IMR-90 (cell line): ENCODE results near the gene KCNQ1. TPM values are rescaled to one million over a fixed set of nuclear protein-coding genes. Genes with fewer than 3 reads are reported as not detected.

ENCODE experiments used
- ATAC-seq: fragments of 200-7000 bp; cut with Tn5 transposase; 2 replicates; pipeline ENCODE4 v1.9.1; 2020; ENCODE audit warnings: low read depth, mild to moderate bottlenecking, moderate library complexity
- BruUV-seq: library from RNA; stranded (reverse); fragments of 400-500 nt; replicated peaks from 2 replicates; lab custom pipeline; 2021; lab: Mats Ljungman, UMichigan
- CTCF ChIA-PET: fragments of 300-600 bp; formaldehyde crosslinking; extraction: SDS; loops from one replicate; lab custom pipeline; 2021; ENCODE audit warnings: antibody characterized with exemption; lab: Yijun Ruan, JAX
- POLR2A ChIA-PET: fragments of 300-600 bp; sonication (Branson Sonifier 250); formaldehyde crosslinking; loops from one replicate; lab custom pipeline; 2022; ENCODE audit warnings: antibody characterized with exemption; ENCODE audit not compliant: unreplicated experiment; lab: Charles Lee
- DNase-seq: peaks from one replicate; pipeline ENCODE4 v3.0.0; 2013
- H2AFZ ChIP-seq: replicated peaks from 2 replicates; pipeline ENCODE3; 2013; ENCODE audit warnings: low read length, mild to moderate bottlenecking; ENCODE audit not compliant: poor library complexity
- H2AK5ac ChIP-seq: 2 replicates; pipeline ENCODE4 v1.6.1; 2013; ENCODE audit warnings: low read depth, low read length, inconsistent platforms
- H2AK9ac ChIP-seq: replicated peaks from 2 replicates; pipeline ENCODE3; 2013; ENCODE audit warnings: mild to moderate bottlenecking, low read depth, low read length, moderate library complexity; ENCODE audit not compliant: poor library complexity
- H2BK120ac ChIP-seq: 2 replicates; pipeline ENCODE4 v1.6.1; 2013; ENCODE audit warnings: low read depth, low read length, inconsistent platforms
- H2BK15ac ChIP-seq: 3 replicates; pipeline ENCODE4 v1.6.1; 2013; ENCODE audit warnings: low read depth, low read length, inconsistent platforms
- H2BK20ac ChIP-seq: 2 replicates; pipeline ENCODE4 v1.6.1; 2013; ENCODE audit warnings: low read depth, mild to moderate bottlenecking, inconsistent platforms, low read length, moderate library complexity
- H2BK5ac ChIP-seq: 2 replicates; pipeline ENCODE4 v1.6.1; 2013; ENCODE audit warnings: mild to moderate bottlenecking, low read depth, low read length, inconsistent platforms; ENCODE audit not compliant: poor library complexity, severe bottlenecking
- H3K14ac ChIP-seq: replicated peaks from 2 replicates; pipeline ENCODE4 v1.6.1; 2013; ENCODE audit warnings: low read depth, low read length, inconsistent platforms
- H3K18ac ChIP-seq: 2 replicates; pipeline ENCODE4 v1.6.1; 2013; ENCODE audit warnings: low read depth, low read length, control low read depth
- H3K23ac ChIP-seq: 2 replicates; pipeline ENCODE4 v1.6.1; 2013; ENCODE audit warnings: low read depth, low read length, inconsistent platforms
- H3K27ac ChIP-seq: 2 replicates; pipeline ENCODE4 v1.5.1; 2013; ENCODE audit warnings: mild to moderate bottlenecking, control low read depth, low read length; ENCODE audit not compliant: insufficient read depth
- H3K27me3 ChIP-seq: 2 replicates; pipeline ENCODE4 v1.6.1; 2013; ENCODE audit warnings: low read length; ENCODE audit not compliant: control insufficient read depth, insufficient read depth
- H3K36me3 ChIP-seq: 2 replicates; pipeline ENCODE4 v1.6.1; 2013; ENCODE audit warnings: low read length, mixed read lengths; ENCODE audit not compliant: control insufficient read depth, insufficient read depth
- H3K4ac ChIP-seq: 2 replicates; pipeline ENCODE4 v1.6.1; 2013; ENCODE audit warnings: low read depth, low read length, inconsistent platforms
- H3K4me1 ChIP-seq: 2 replicates; pipeline ENCODE4 v1.6.1; 2013; ENCODE audit warnings: low read length, mixed read lengths; ENCODE audit not compliant: control insufficient read depth, insufficient read depth
- H3K4me2 ChIP-seq: 2 replicates; pipeline ENCODE4 v1.6.1; 2013; ENCODE audit warnings: low read depth, mild to moderate bottlenecking, control low read depth, low read length, moderate library complexity
- H3K4me3 ChIP-seq: 2 replicates; pipeline ENCODE4 v1.5.1; 2013; ENCODE audit warnings: low read depth, mild to moderate bottlenecking, control low read depth, low read length, moderate library complexity; ENCODE audit not compliant: insufficient read depth
- H3K56ac ChIP-seq: 2 replicates; pipeline ENCODE4 v1.6.1; 2013; ENCODE audit warnings: low read length, inconsistent platforms; ENCODE audit not compliant: insufficient read depth; ENCODE audit errors: extremely low read depth
- H3K79me1 ChIP-seq, 2 experiments: 2 replicates each; pipeline ENCODE4 v1.6.1; 2013; ENCODE audit warnings: low read length in 2 of 2, inconsistent platforms in 1 of 2, low read depth in 1 of 2
- H3K9ac ChIP-seq: 2 replicates; pipeline ENCODE4 v1.6.1; 2013; ENCODE audit warnings: low read depth, low read length, control low read depth
- H3K9me1 ChIP-seq: 2 replicates; pipeline ENCODE4 v1.6.1; 2013; ENCODE audit warnings: low read length, inconsistent platforms; ENCODE audit not compliant: insufficient read depth
- H3K9me3 ChIP-seq: 2 replicates; pipeline ENCODE4 v1.6.1; 2013; ENCODE audit warnings: low read length; ENCODE audit not compliant: control insufficient read depth, insufficient read depth
- H4K20me1 ChIP-seq: 2 replicates; pipeline ENCODE4 v1.6.1; 2013; ENCODE audit warnings: low read length, inconsistent platforms; ENCODE audit not compliant: insufficient read depth
- H4K5ac ChIP-seq: 2 replicates; pipeline ENCODE4 v1.6.1; 2013; ENCODE audit warnings: mild to moderate bottlenecking, low read depth, low read length, control low read depth
- H4K8ac ChIP-seq, 2 experiments: 2 replicates each; pipeline ENCODE4 v1.6.1; 2013; ENCODE audit warnings: low read depth in 2 of 2, low read length in 2 of 2, control low read depth in 1 of 2, inconsistent platforms in 1 of 2
- H4K91ac ChIP-seq: 2 replicates; pipeline ENCODE4 v1.6.1; 2013; ENCODE audit warnings: low read depth, low read length, inconsistent platforms; ENCODE audit not compliant: insufficient read depth
- BHLHE40 ChIP-seq: fragments of 150-350 bp; IDR thresholded peaks from 2 replicates; pipeline ENCODE4 v1.6.1; 2016; ENCODE audit warnings: mild to moderate bottlenecking, low read depth, low read length
- CEBPB ChIP-seq: IDR thresholded peaks from 2 replicates; pipeline ENCODE4 v1.6.1; 2012; ENCODE audit warnings: low read depth, low read length, improper control_type of control experiment
- CHD1 ChIP-seq: IDR thresholded peaks from 2 replicates; pipeline ENCODE4 v1.6.1; 2012; ENCODE audit warnings: low read depth, low read length, improper control_type of control experiment
- FOS ChIP-seq: fragments of 150-350 bp; IDR thresholded peaks from 2 replicates; pipeline ENCODE4 v1.6.1; 2016; ENCODE audit warnings: low read depth, low read length
- MAFK ChIP-seq: IDR thresholded peaks from 2 replicates; pipeline ENCODE4 v1.6.1; 2012; ENCODE audit warnings: low read depth, low read length, improper control_type of control experiment
- MAZ ChIP-seq: IDR thresholded peaks from 2 replicates; pipeline ENCODE4 v1.6.1; 2012; ENCODE audit warnings: low read depth, mild to moderate bottlenecking, low read length, improper control_type of control experiment, moderate library complexity, borderline replicate concordance
- MXI1 ChIP-seq: IDR thresholded peaks from 2 replicates; pipeline ENCODE4 v1.6.1; 2012; ENCODE audit warnings: low read depth, mild to moderate bottlenecking, low read length, moderate library complexity, borderline replicate concordance
- NFE2L2 ChIP-seq: fragments of 150-350 bp; IDR thresholded peaks from 2 replicates; pipeline ENCODE4 v1.6.1; 2016; ENCODE audit warnings: low read depth, mild to moderate bottlenecking, low read length
- POLR2A ChIP-seq: IDR thresholded peaks from 2 replicates; pipeline ENCODE4 v1.6.1; 2012; ENCODE audit warnings: mild to moderate bottlenecking, low read depth, low read length
- RAD21 ChIP-seq: IDR thresholded peaks from 2 replicates; pipeline ENCODE4 v1.6.1; 2012; ENCODE audit warnings: low read length, improper control_type of control experiment
- RCOR1 ChIP-seq: IDR thresholded peaks from 2 replicates; pipeline ENCODE4 v1.6.1; 2012; ENCODE audit warnings: mild to moderate bottlenecking, low read length, improper control_type of control experiment; ENCODE audit not compliant: insufficient replicate concordance
- RFX5 ChIP-seq: IDR thresholded peaks from 2 replicates; pipeline ENCODE4 v1.8.0; 2012; ENCODE audit warnings: low read depth, mild to moderate bottlenecking, low read length, moderate library complexity
- SMC3 ChIP-seq: fragments of 150-350 bp; IDR thresholded peaks from 2 replicates; pipeline ENCODE4 v1.6.1; 2016; ENCODE audit warnings: low read depth, mild to moderate bottlenecking, antibody characterized with exemption, low read length, moderate library complexity
- WGBS, 2 experiments: methylation state at CpG; one replicate each; pipeline versions ENCODE4 v1.1.5 to v1.1.7; 2013; ENCODE audit warnings: missing lambda C conversion rate in 2 of 2; ENCODE audit not compliant: insufficient read length in 1 of 2; ENCODE audit errors: extremely low coverage in 2 of 2; 5-methylcytosine and 5-hydroxymethylcytosine counted together
- dilution Hi-C: fragments of 300-500 bp; cut with HindIII; formaldehyde crosslinking; loops from one replicate; pipeline ENCODE4 v1.14.3; 2018; ENCODE audit warnings: low sequenced_read_pairs; ENCODE audit not compliant: unreplicated experiment
- in situ Hi-C: fragments of 300-500 bp; cut with MboI; formaldehyde crosslinking; loops from 3 replicates; pipeline ENCODE4 v1.14.3; 2019; ENCODE audit warnings: low sequenced_read_pairs, inconsistent platforms, mixed read lengths
- intact Hi-C: fragments of 100-400 bp; cut with micrococcal nuclease; formaldehyde crosslinking; loops from 2 replicates; pipeline ENCODE4 v1.10.0; 2022
- polyA plus RNA-seq, 3 experiments: library from polyadenylated mRNA; depleted of rRNA; stranded (reverse); fragments of >200 nt; gene quantifications; 2 replicates each; pipeline ENCODE4 v1.2.3, GENCODE V29; 2012; ENCODE audit warnings: low replicate concordance in 1 of 3
- total RNA-seq: library from RNA; depleted of rRNA; stranded (reverse); fragments of >200 nt; gene quantifications from 2 replicates; pipeline ENCODE4 v1.2.3, GENCODE V29; 2012
- TF ChIP-seq, protein P1 (sequence below): conservative IDR thresholded peaks from 2 replicates; pipeline ENCODE4 v1.5.1; 2012; ENCODE audit warnings: mild to moderate bottlenecking, low read depth, low read length, improper control_type of control experiment
- TF ChIP-seq, protein P2 (sequence below): fragments of 150-350 bp; IDR thresholded peaks from 2 replicates; pipeline ENCODE4 v1.6.1; 2016; ENCODE audit warnings: low read depth, mild to moderate bottlenecking, low read length, moderate library complexity, borderline replicate concordance
- TF ChIP-seq, protein P3 (sequence below): fragments of 150-350 bp; IDR thresholded peaks from 2 replicates; pipeline ENCODE4 v1.6.1; 2017; ENCODE audit warnings: mild to moderate bottlenecking, antibody characterized with exemption, low read length, low read depth

Gene KCNQ1
- total and polyA plus RNA-seq, 2 of the 4 experiments (the other 2 are of a cell fraction): 0.07 TPM; not detected in 1

DNA sequence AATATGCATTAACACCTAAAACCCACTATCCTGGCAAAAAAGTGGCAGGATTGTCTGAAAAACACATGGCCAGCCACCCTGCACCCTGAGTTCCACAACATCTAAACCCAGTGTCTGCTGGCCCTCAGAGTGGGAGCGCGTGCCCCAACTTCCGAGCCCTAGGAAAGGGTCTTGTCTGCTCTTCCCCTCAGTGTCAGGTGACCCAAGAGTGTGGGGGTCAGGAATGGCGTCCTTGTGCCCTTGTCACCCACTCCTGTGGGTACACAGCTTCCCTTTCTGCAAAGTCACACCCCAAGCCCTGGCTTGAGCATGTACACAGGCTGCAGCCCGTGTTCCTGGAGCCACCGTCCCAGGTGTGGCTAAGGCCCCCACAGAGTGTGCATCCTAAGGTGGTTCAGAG, 373.2 kb downstream of the KCNQ1 start:
- Histone ChIP-seq H3K4me1 (peaks cover 12% of the 10 kb centered on the region), H4K91ac (no peak overlapping the region), H4K8ac (no peak overlapping the region), H3K14ac (no peak overlapping the region), H3K4me3 (no peak overlapping the region), H2BK15ac (no peak overlapping the region; the same call in 2 of the 3 replicates), H4K20me1 (no peaks in the 10 kb centered on the region), H3K27ac (no peak overlapping the region), H3K9me1 (peaks cover 6% of the 10 kb centered on the region), H3K27me3 (no peaks in the 10 kb centered on the region), H2AK9ac (no peak overlapping the region), H3K9me3 (peaks cover 12% of the 10 kb centered on the region), H3K36me3 (no peaks in the 10 kb centered on the region), H4K5ac (no peak overlapping the region), H3K9ac (no peak overlapping the region), H3K79me1 (no peaks in the 10 kb centered on the region), H3K4me2 (no peak overlapping the region), H2BK120ac (no peak overlapping the region), H2BK20ac (peak overlapping the region; percentile 64), H3K18ac (no peak overlapping the region; the same call in 1 of the 2 replicates), H3K4ac (no peak overlapping the region), H2AFZ (peak overlapping the region; percentile 27), H2AK5ac (peak overlapping the region; percentile 70), H3K56ac (no peak overlapping the region), H3K23ac (no peak overlapping the region), H2BK5ac (no peak overlapping the region)
- ChIA-PET CTCF (no interaction called here), POLR2A (no interaction called here)
- 100% methylated on average over 1 of the region's 6 CpGs; no CpG with 5 or more reads in 1 of the 2 experiments for WGBS, 2 experiments
- ATAC-seq (no peak), DNase-seq (no peak)
- TF ChIP-seq NFE2L2 (no peak), CEBPB (no peak), MXI1 (no peak), RAD21 (no peak), MAFK (no peak), BHLHE40 (no peak), SMC3 (no peak), POLR2A (no peak), RFX5 (no peak), FOS (no peak), RCOR1 (no peak), CHD1 (no peak), MAZ (no peak)
- TF ChIP-seq, protein P1, sequence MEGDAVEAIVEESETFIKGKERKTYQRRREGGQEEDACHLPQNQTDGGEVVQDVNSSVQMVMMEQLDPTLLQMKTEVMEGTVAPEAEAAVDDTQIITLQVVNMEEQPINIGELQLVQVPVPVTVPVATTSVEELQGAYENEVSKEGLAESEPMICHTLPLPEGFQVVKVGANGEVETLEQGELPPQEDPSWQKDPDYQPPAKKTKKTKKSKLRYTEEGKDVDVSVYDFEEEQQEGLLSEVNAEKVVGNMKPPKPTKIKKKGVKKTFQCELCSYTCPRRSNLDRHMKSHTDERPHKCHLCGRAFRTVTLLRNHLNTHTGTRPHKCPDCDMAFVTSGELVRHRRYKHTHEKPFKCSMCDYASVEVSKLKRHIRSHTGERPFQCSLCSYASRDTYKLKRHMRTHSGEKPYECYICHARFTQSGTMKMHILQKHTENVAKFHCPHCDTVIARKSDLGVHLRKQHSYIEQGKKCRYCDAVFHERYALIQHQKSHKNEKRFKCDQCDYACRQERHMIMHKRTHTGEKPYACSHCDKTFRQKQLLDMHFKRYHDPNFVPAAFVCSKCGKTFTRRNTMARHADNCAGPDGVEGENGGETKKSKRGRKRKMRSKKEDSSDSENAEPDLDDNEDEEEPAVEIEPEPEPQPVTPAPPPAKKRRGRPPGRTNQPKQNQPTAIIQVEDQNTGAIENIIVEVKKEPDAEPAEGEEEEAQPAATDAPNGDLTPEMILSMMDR: no peak
- TF ChIP-seq, protein P2, sequence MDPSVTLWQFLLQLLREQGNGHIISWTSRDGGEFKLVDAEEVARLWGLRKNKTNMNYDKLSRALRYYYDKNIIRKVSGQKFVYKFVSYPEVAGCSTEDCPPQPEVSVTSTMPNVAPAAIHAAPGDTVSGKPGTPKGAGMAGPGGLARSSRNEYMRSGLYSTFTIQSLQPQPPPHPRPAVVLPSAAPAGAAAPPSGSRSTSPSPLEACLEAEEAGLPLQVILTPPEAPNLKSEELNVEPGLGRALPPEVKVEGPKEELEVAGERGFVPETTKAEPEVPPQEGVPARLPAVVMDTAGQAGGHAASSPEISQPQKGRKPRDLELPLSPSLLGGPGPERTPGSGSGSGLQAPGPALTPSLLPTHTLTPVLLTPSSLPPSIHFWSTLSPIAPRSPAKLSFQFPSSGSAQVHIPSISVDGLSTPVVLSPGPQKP: no peak
- TF ChIP-seq, protein P3, sequence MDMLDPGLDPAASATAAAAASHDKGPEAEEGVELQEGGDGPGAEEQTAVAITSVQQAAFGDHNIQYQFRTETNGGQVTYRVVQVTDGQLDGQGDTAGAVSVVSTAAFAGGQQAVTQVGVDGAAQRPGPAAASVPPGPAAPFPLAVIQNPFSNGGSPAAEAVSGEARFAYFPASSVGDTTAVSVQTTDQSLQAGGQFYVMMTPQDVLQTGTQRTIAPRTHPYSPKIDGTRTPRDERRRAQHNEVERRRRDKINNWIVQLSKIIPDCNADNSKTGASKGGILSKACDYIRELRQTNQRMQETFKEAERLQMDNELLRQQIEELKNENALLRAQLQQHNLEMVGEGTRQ: no peak
- in situ Hi-C loops (no loop called here), dilution Hi-C loops (no loop called here), intact Hi-C loops (no loop called here)
- BruUV-seq: no TSS peak
